Cardiac fibroblast (primary cell): ENCODE data around the gene CEP97.

Experiments used
- DNase-seq, 2 donors: peaks; one replicate each; pipeline versions ENCODE4 v3.0.0 to v3.0.0-alpha.2; 2010; ENCODE audit warnings: low read depth in 2 of 2
- H3K4me3 ChIP-seq, 2 donors: replicated peaks in 1 of 2; 1 replicate in 1 of 2; 2 replicates in 1 of 2; pipeline ENCODE4 v1.5.1; 2011; ENCODE audit warnings: low read depth in 2 of 2, low read length in 2 of 2, mild to moderate bottlenecking in 2 of 2, moderate library complexity in 1 of 2
- CTCF ChIP-seq: IDR thresholded peaks from one replicate; pipeline ENCODE4 v1.5.1; 2011; ENCODE audit warnings: low read depth, mild to moderate bottlenecking, low read length, inconsistent platforms

The CEP97 gene

GRCh38 chr3:101810022-101810418 is 85.6 kb downstream of the CEP97 start:
- TF ChIP-seq CTCF = no peak
- no peak for DNase-seq
- H3K4me3 ChIP-seq = no peak overlapping the region

GRCh38 chr3:101811875-101812274 is 87.5 kb downstream of the CEP97 start:
- H3K4me3 ChIP-seq = no peak overlapping the region
- DNase-seq = no peak
- TF ChIP-seq CTCF = no peak

- TF ChIP-seq CTCF = no peak
- no peak overlapping the region for H3K4me3 ChIP-seq
- DNase-seq = no peak
Measured at GRCh38 chr3:101812895-101813294, 88.5 kb downstream of the CEP97 start.

DNA sequence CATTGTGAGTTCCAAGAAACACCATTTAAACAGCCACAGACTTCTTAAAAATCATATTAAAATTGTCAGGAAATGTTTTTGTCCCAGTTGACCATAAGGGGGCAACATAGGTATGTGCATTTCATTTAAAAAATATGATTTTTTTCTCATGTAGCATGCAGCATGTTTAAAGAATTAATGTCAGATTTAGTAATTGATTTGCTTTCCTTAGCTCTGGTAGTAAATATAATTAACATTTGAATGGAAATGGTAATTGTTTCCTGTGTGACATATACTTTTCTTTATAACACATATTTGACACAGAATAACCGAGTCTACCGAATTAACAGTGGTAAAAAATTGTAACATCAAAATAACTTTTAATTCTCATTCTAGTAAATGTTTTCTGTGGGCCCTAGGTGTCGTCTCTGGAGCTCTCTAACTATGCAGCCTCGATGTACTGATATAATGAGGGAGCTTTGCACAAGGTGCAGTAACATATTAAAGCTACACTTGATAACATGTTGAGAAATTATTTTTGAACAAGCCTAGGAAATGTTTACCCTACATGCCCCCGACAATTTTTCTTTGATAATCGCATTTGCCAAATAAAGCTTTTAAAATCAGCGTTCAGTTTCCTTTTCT is 89.5 kb downstream of the CEP97 start:
- peak; percentile 38 for TF ChIP-seq CTCF
- peak; percentile 64 for DNase-seq
- H3K4me3 ChIP-seq = no peak overlapping the region

DNA sequence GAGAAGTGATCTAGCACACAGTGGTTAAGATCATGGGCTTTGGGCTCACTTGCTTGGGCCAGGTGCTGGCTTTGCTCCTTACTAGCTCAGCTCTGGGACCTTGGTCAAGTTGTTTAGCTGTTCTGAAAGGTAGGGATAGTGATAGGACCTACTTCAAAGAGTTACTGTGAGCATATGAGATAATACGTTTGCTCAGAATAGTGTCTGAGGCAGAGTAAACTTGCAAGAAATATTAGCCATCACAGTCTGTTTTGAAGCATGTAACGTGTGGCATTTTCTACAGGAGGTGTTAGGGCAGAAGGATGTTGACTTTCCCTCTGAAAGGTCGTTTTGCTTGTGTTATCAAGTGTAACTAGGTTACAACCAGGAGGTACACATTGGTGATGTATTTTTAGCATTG is 90.4 kb downstream of the CEP97 start:
- TF ChIP-seq CTCF = no peak
- H3K4me3 ChIP-seq = no peak overlapping the region
- DNase-seq = no peak

DNA sequence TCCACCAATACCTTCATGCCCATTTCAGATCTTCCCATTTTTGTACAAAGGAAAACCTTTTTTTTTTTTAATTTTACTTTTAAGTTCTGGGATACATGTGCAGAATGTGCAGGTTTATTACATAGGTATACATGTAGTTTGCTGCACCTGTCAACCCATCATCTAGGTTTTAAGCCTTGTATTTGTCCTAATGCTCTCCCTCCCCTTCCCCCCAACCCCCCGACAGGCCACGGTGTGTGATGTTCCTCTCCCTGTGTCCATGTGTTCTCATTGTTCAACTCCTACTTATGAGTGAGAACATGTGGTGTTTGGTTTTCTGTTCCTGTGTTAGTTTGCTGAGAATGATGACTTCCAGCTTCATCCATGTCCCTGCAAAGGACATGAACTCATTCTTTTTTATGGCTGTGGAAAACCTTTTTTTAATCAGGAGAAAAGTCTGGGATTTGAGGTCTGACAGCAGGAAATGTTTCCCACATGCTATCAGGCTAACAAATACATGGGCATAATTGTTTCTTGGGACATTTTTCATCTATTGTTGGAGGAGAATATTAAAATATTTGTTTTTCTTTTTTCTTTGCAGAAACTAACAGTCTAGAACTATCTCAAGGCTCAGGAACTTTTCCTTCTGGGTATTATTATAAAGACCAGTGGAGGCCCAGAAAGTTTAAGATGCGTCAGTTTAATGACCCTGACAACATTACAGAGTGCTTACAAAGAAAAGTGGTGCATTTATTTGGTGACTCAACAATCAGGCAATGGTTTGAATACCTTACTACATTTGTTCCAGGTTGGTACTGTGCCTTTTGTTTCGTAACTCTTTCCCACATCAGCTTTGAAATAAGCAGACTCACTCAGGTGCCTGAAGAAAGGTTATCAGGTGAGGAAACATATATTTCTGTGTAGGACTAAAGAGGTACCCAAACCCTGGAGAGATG is 92.1 kb downstream of the CEP97 start:
- DNase-seq = no peak
- H3K4me3 ChIP-seq = no peak overlapping the region
- TF ChIP-seq CTCF = no peak
